GM21367 (cell line): ENCODE results near the gene FALEC.
"Not testable (repeated sequence)": the region's sequence is repeated elsewhere in the genome, so short reads cannot be mapped to it uniquely, and the experiment has no call there.

Source experiments
- ATAC-seq: cut with Tn5 transposase; IDR thresholded peaks from one replicate; pipeline ENCODE4 v1.9.1; 2021; ENCODE audit not compliant: unreplicated experiment

FALEC gene

DNA sequence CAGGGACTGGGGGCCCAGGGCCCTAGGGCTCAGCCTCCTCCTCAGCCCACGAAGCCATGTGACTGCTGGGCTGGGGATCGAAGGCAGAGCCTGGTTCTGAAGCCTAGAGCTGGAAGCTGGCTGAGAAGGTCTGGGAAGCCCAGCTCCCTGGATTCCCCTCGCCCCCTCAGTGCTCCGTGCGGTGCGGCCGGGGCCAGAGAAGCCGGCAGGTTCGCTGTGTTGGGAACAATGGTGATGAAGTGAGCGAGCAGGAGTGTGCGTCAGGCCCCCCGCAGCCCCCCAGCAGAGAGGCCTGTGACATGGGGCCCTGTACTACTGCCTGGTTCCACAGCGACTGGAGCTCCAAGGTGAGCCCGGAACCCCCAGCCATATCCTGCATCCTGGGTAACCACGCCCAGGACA lies 42.8 kb downstream of the FALEC start:
- no peak for ATAC-seq

DNA sequence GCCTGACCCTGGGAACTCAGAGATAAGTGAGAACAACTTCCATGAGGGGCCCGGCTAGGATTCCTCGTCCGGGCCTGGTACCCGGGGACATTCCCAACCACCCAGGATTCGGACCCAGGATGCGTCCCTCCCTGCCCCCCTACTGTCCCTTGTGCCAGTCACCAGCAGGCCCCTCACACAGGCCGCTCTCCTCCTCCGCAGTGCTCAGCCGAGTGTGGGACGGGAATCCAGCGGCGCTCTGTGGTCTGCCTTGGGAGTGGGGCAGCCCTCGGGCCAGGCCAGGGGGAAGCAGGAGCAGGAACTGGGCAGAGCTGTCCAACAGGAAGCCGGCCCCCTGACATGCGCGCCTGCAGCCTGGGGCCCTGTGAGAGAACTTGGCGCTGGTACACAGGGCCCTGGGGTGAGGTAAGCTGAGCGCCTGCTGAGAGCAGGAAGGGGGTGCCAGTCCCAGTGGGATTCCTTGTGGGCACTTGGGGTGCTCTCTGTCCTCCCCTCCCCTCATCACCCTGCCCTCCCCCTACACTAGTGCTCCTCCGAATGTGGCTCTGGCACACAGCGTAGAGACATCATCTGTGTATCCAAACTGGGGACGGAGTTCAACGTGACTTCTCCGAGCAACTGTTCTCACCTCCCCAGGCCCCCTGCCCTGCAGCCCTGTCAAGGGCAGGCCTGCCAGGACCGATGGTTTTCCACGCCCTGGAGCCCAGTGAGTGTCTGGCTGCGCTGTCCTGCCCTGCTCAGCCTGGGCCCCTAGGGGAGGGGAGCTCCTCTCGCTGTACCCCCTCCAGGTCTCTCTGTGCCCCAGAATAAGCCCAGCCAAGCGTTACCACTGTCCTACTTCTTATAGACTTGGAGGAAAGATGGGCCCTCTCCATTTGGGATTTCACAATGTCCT lies 43.5 kb downstream of the FALEC start:
- ATAC-seq: no peak

DNA sequence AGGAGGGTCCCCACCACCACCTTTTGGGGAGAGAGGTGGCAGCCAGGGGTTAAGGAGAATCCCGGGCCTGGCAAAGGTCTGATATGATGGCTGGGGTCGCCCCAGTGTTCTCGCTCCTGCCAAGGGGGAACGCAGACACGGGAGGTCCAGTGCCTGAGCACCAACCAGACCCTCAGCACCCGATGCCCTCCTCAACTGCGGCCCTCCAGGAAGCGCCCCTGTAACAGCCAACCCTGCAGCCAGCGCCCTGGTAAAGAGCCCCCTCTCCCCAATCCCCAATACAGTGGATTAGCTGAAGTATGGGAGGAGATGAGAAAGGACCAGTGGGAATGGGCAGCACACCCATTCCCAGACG lies 44.1 kb downstream of the FALEC start:
- no peak for ATAC-seq

DNA sequence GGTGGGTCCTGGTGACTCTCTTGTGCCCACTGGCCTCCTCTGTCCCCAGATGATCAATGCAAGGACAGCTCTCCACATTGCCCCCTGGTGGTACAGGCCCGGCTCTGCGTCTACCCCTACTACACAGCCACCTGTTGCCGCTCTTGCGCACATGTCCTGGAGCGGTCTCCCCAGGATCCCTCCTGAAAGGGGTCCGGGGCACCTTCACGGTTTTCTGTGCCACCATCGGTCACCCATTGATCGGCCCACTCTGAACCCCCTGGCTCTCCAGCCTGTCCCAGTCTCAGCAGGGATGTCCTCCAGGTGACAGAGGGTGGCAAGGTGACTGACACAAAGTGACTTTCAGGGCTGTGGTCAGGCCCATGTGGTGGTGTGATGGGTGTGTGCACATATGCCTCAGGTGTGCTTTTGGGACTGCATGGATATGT lies 44.5 kb downstream of the FALEC start:
- no peak for ATAC-seq

DNA sequence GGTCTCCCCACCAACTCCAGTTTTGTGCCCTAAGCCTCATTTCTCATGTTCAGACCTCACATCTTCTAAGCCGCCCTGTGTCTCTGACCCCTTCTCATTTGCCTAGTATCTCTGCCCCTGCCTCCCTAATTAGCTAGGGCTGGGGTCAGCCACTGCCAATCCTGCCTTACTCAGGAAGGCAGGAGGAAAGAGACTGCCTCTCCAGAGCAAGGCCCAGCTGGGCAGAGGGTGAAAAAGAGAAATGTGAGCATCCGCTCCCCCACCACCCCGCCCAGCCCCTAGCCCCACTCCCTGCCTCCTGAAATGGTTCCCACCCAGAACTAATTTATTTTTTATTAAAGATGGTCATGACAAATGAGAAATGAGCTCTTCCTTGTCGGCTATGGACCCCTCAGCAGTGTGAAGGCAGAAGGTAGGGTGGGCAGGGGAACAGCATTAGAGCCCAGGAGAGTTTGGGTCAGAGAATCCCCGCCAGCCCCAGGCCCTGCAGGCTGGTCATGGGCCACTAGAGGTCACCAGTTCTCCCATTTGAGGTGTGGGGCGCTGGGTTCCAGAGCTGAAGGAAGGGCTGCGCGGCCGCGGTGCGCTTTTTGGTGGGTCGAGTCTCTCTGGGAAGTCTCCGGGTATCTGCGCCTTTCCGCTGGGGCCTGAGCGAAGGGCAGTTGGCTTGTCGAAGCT lies 45.2 kb downstream of the FALEC start:
- peak; percentile 20 for ATAC-seq

DNA sequence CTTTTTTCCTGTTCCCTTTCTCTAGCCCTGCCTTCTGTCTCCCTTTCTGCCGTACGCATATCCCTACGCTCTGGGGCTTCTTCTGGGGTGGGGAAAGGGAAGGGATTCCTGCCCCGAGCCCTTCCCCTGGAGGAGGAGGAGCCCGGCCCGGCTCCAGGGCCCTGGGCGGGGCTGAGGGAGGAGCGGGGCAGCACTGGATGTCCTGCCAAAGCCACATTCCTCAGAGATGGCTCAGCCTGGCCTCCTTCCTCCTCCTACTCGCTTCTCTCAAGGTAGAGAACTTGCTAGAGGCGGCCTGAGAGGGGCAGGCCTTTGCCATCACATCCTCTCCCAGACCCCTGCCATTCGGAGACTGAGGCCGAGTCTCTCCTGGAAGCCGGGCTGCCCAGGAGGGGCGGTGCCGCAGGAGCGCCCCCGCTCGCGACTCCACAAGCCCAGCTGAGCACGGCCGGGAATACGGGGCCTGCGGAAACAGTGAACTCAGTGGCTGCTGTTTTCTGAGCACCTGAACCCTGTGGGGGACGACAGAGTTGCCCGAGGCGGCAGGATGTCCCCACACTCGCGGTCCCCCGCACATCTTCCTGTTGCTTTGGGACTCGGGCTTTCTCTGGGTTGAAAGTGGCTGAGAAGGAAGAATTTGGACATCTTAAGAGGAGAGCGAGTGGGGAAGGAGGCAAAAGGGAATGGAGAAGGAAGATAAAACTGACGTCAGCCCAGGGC lies 45.9 kb downstream of the FALEC start:
- peak; percentile 8 for ATAC-seq

DNA sequence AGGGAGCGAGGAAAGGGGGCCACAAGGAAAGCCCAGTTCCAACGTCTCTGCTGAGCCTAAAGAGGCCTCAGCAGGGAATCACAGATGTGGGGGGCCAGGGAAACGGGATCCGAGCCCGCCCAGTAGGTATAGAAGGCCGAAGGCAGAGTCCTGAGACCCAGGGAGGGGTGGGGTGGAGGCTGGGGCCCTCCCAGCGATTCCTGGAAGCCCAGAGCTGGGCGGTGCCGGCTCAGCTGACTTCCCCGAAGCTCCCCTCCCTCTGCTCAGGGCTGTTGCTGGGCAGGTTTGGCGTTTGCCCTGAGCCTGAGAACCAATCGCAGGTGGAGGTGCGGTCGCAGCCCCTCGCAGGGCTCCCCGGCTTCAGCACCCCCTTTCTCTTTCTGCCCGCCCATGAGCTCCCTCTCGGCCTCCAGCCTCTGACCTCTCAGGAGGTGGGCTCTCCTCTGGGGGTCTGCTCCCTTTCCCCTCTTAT lies 46.5 kb downstream of the FALEC start:
- ATAC-seq: no peak

DNA sequence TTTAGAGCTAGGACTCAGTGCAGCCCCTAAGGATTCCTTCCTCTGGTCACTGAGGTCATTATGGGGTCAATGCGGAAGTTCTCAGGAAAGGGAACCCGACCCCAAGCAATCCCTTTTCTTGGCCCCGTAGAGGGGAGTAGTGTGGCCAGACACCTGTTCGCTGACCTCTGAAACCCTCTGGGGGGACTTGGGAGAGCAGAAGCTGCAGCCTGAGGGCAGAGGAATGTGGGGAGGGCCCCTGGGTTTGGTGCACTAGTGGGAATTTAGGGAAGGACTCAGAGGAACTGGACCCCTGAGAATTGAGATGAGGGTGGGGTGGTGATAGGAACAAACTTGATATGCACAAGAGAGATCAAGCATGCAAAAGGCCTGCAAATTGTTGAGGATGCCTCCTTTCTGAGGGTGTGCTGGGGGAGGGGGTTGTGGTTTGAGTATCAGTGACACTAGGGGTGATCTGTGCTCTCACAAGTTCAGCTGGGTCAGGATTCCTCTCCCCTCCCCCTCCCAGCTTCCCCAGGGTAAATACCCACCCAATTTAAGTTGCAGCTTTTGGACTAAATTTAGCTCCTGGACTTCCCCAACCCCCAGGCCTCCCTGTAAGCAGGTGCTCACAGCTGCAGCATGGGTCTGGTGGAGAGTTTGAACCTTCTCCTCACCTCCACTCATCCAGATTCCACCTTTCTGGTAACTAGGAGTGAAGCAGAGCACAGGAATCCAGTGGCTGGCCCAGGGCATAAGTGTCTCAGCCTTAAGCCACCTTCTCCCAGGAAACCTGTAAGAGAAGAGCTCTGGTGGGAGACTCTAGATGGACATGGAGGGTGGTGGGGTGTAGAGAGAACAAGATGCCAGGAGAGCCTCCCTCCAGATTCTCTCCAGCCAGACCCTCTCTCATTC lies 47.1 kb downstream of the FALEC start:
- ATAC-seq: peak; percentile 25

DNA sequence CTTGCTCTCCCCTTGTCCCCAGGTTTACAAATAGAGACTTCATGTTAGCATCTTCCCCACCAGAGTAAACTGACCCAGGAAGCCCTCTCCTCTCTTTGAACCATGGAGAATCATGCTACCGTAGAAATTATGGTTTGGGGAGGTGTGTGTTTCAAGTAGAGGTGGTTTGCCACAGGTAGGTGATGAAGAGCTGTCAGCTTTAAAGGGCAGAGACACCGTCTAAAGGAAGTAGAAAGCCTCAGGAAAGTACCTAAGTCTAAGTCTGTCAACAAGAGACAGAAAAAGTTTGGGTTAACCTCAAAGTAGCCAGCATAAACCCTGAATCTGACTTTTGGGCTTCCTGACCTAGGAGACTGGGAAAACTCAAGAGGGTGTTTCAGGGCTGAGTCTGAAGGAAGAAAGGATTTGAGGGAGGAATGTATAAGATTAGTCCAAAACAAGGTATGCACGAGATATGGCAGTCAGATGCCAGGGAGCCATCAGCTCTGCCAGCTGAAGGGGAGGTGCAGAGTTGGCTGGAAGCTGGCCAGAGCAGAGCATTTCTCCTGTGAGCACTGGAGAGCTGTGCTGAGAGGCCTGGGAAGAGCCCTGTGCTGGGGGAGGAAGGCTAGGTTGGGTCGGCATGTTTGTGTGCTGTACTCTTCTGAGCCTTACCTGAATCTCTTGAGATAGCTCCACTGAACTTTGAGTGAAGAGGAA lies 47.9 kb downstream of the FALEC start:
- ATAC-seq: peak; percentile 19

DNA sequence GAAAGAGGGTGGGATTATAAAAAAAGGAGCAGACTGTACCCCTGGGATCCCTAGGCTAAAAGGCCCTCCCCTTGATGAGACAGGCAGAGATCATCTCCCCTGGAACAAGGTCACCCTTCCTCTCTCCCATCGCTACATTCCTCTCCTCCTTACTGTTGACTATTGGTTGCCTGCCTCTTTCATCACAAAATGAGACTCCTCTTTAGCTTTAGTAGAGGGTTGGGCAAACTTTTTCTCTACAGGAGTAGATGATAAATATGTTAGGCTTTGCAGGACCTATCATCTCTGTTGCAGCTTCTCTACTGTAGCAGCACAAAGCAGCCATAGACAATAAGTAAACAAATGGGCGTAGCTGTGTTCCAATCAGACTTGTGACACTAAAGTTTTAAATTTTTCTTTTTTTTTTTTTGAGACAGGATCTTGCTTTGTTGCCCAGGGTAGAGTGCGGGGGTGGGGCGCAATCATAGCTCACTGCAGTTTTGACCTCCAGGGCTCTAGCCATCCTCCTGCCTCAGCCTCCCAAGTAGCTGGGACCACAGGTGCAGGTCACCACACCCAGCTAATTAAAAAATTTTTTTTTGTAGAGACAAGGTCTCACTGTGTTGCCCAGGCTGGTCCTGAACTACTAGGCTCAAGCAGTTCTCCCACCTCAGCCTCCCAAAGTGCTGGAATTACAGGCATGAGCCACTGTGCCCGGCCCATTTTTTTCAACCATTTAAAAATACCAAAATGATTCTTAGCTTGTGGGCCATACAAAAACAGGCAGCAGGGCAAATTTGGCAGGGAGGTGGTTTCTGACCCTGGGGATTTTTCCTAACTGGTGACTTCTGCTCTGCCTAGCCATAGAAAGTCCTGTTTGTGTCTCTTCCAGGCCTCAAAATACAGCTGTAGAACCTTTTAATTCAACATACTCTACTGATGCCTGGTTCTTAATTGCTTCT lies 48.8 kb downstream of the FALEC start:
- ATAC-seq: no peak

DNA sequence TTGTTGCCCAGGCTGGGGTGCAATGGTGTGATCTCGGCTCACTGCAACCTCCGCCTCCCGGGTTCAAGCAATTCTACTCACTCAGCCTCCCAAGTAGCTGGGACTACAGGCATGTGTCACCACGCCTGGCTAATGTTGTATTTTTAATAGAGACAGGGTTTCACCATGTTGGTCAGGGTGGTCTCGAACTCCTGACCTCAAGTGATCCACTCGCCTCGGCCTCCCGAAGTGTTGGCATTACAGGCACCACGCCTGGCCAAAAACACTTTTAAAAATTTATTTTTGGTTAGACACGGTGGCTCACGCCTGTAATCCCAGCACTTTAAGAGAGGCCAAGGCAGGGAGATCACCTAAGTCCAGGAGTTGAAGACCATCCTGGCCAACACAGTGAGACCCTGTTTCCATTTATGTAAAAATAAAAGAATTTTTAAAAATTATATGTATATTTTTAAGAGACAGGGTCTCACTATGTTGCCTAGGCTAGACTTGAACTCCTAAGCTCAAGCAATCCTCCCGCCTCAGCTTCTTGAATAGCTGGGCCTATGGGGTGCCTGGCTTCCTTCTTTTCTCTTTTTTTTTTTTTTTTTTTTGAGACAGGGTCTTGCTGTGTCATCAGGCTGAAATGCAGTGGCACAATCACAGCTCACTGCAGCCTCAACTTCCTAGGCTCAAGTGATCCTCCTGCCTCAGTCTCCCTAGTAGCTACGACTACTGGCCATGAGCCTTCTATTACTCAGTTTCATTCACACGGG lies 49.9 kb downstream of the FALEC start:
- not testable (repeated sequence) for ATAC-seq

DNA sequence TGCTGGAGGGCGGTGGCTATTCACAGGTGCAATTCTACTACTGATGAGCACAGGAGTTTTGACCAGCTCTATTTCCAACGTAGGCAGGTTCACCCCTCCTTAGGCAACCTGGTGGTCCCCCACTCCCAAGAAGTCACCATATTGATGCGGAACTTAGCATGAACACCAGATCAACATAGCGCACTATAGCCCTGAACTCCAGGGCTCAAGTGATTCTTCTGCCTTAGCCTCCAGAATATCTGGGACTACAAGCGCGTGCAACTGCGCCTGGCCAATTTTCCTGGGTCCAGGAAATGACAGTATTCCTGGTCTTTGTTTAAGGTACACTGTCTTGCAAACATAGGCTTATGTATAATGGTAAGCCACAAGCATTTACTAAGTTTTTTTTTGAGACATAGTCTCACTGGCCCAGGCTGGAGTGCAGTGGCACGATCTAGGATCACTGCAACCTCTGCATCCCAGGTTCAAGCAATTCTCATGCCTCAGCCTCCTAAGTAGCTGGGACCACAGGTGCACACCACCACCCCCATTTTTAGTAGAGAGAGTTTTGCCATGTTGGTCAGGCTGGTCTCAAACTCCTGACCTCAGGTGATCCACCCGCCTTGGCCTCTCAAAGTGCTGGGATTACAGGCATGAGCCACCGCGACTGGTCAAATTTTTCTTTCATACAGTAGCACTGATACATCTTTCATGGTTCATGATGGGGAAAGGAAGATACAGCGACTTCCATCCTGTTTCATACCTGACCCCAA lies 51.2 kb downstream of the FALEC start:
- no peak for ATAC-seq

DNA sequence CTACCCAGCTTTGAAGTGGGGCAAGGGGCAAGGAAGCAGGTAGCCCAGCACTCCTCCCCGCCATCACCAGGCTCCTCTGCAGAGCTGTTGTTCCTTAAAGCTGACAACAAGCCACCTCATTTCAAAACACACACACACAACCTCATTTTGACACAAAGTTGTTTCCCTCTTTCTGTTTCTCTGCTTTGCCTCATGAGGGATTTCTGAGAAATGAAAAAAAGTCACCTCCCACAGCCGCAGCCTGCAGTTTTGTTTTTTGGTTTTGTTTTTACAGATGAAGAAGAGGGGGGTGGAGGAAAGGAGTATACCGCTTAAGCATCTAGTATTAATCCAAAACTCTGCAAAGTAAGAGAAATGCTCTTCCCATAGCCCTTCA lies 51.8 kb downstream of the FALEC start:
- no peak for ATAC-seq

DNA sequence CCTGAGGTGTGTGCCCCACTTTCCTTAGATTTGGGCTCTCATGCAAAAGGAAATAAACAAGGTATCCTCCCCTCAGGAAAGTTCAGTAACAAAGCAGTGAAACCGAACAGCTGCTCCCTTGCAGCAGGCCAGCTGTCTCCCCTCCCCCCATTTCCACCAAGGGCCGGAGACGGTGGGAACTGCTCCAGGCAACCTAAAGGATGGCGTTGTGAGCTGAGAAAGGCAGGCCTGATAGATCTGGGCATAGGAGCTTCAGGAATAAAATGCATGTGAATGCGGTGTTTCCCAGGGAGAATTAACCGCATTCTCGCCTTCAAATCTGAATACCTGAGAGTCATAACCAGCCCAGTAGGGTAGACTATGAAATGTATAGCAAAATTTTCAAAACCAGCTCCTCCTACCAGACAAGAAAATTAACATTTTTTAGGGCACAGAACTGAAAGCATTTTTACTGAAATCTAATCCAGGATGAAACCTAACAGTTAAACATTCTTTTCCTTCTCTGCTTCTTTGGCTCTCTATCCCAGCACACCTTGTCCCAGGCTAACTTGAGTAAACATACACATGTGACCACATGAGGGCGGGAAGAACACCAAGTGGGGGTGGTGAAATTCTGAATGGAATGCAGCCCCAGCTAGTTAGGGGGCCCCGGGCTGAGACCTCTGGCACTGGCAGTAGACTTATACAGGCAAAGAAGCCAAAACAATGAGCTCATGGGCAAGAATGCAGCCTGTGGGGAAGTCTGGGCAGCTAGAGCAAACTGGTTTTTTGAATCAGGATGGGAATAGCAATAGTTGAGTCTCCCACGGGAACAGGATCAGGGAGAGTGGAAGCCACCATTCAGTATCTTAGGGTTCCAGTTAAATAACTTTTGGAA lies 52.4 kb downstream of the FALEC start:
- no peak for ATAC-seq

DNA sequence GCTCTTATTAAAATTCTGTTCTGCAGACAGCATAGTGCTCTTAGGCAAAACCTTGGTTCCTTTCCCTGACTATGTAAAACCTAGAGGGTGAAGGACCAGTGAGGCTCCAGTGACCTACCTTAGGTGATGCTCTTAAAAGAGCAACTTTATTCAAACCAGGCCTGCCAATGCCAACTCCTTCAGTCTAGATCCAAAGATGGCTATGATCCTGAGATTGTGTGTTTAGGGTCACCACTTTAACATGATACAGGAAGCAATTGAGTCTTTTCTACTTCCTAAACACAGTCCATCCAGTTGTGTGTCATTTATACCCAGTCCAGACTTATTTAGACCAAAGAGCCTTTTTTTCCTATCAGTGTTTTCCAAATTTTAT lies 53.0 kb downstream of the FALEC start:
- no peak for ATAC-seq

DNA sequence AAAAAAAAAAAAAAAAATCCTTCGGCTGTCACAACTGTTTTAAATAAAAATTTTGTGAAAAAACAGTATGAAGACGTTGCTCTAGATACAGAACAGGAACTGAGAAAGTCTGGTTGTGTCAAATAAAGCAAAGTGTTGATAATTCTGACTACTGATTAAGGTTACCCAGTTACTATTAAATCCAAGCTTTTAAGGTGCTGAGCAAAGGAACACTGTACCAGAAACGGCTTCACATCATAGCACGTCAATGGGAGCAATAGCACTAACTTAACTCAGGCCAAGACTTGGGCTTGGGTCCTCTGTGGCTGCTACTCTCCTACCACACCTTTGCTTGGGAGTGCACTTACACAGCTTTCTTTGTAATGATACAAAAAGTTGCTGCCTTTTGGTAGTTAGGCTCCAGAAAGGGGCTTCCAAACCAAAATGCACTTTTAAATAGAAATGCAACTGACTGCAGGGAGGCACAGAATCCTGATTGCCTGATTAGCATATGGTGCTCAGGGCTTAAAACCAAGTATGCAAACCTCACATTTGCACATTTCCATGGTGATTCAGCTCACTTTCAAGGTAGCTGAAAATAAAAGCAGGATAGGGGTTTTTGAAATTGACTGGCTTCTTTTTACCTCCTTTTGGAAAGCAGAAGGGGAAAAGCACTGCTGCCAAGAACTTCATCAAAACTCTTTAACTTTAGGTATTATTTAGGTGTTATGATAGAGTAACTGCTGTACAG lies 57.5 kb downstream of the FALEC start:
- ATAC-seq: no peak
